HepG2 (cell line): ENCODE results near the gene C18orf63. TPM values are rescaled to one million over a fixed set of nuclear protein-coding genes. Genes with fewer than 3 reads are reported as not detected.

Experiments
- ATAC-seq: fragments of 200-7000 bp; cut with Tn5 transposase; 3 replicates; pipeline ENCODE4 v1.9.1; 2020; ENCODE audit warnings: mild to moderate bottlenecking, moderate library complexity
- BruUV-seq: library from RNA; stranded (reverse); fragments of 400-500 nt; replicated peaks from 2 replicates; lab custom pipeline; 2021; lab: Mats Ljungman, UMichigan
- CTCF ChIA-PET: fragments of 300-600 bp; formaldehyde crosslinking; extraction: SDS; loops from one replicate; lab custom pipeline; 2021; ENCODE audit warnings: low total read pairs, inconsistent platforms, low intra/inter-chr PET ratio; lab: Yijun Ruan, JAX
- POLR2A ChIA-PET: fragments of 350-600 bp; sonication (Branson Sonifier 250); formaldehyde crosslinking; loops from one replicate; lab custom pipeline; 2020; ENCODE audit warnings: antibody characterized with exemption, inconsistent platforms; lab: Yijun Ruan, JAX
- DNase-seq: peaks from one replicate; pipeline ENCODE4 v3.0.0-alpha.2; 2015; ENCODE audit warnings: low spot score
- FAIRE-seq: peaks from 3 replicates; lab custom pipeline; 2011; peaks lifted over from hg19 to GRCh38; lab: Jason Lieb, UNC
- H2AFZ ChIP-seq: one replicate; pipeline ENCODE4 v1.6.1; 2011; ENCODE audit warnings: low read length, inconsistent platforms
- H3K27ac ChIP-seq: fragments of 300-600 bp; 3 replicates; pipeline ENCODE4 v1.8.0; 2011; ENCODE audit warnings: mixed run types, mild to moderate bottlenecking, mixed read lengths, low read length, inconsistent platforms; ENCODE audit not compliant: insufficient read depth; ENCODE audit errors: extremely low read length
- H3K27me3 ChIP-seq, 2 experiments: fragments of 200-600 bp in 1 of 2; 2 replicates in 1 of 2; 3 replicates in 1 of 2; pipeline versions ENCODE4 v1.6.0 to v1.8.0; 2011; ENCODE audit warnings: low read length in 2 of 2, mild to moderate bottlenecking in 2 of 2, moderate library complexity in 2 of 2, inconsistent platforms in 1 of 2; ENCODE audit not compliant: insufficient read depth in 2 of 2, control insufficient read depth in 1 of 2
- H3K36me3 ChIP-seq, 2 experiments: fragments of 200-600 bp in 1 of 2; replicated peaks in 1 of 2; 2 replicates in 1 of 2; 3 replicates in 1 of 2; pipeline versions ENCODE4 v1.5.1 to v1.8.0; 2011; ENCODE audit warnings: low read length in 2 of 2, inconsistent platforms in 1 of 2; ENCODE audit not compliant: insufficient read depth in 2 of 2, control insufficient read depth in 1 of 2
- H3K4me1 ChIP-seq: 2 replicates; pipeline ENCODE4 v1.5.1; 2012; ENCODE audit warnings: low read length, inconsistent platforms; ENCODE audit not compliant: insufficient read depth
- H3K4me2 ChIP-seq: 2 replicates; pipeline ENCODE4 v1.6.0; 2011; ENCODE audit warnings: low read depth, low read length, inconsistent platforms
- H3K4me3 ChIP-seq, 3 experiments: fragments of 200-600 bp in 1 of 3; sonication (generic), shearing (Covaris generic) in 1 of 3; replicated peaks in 1 of 3; 2 replicates each; pipeline ENCODE4 v1.5.1; 2011 to 2016; ENCODE audit warnings: low read length in 3 of 3, inconsistent platforms in 2 of 3, low read depth in 2 of 3, mild to moderate bottlenecking in 2 of 3, control low read depth in 1 of 3, mixed read lengths in 1 of 3; ENCODE audit not compliant: insufficient read depth in 1 of 3
- H3K79me2 ChIP-seq: one replicate; pipeline ENCODE4 v1.6.1; 2011; ENCODE audit warnings: low read length, inconsistent platforms; ENCODE audit not compliant: insufficient read depth
- H3K9ac ChIP-seq: 2 replicates; pipeline ENCODE4 v1.6.0; 2011; ENCODE audit warnings: mild to moderate bottlenecking, low read depth, low read length, inconsistent platforms; ENCODE audit not compliant: insufficient read depth
- H3K9me3 ChIP-seq: 2 replicates; pipeline ENCODE4 v1.5.1; 2012; ENCODE audit warnings: mild to moderate bottlenecking, low read length
- H4K20me1 ChIP-seq: 2 replicates; pipeline ENCODE4 v1.6.0; 2011; ENCODE audit warnings: inconsistent platforms, mild to moderate bottlenecking, low read length, moderate library complexity; ENCODE audit not compliant: insufficient read depth
- CTCF ChIP-seq: sonication (generic); formaldehyde crosslinking; IDR thresholded peaks from 2 replicates; pipeline ENCODE4 v1.5.0; 2020; ENCODE audit warnings: mild to moderate bottlenecking, missing genetic modification reagents, moderate library complexity
- ELF3 ChIP-seq: IDR thresholded peaks from 2 replicates; pipeline ENCODE4 v1.6.1; 2016; ENCODE audit warnings: missing genetic modification reagents, missing compliant biosample characterization
- LCORL ChIP-seq, 2 experiments: fragments of 450-650 bp in 1 of 2; sonication (generic) in 1 of 2; formaldehyde crosslinking in 1 of 2; IDR thresholded peaks; 2 replicates each; pipeline versions ENCODE4 v1.5.0 to v1.6.1; 2017 to 2020; ENCODE audit warnings: antibody characterized with exemption in 1 of 2, missing genetic modification reagents in 1 of 2
- MLLT10 ChIP-seq: sonication (generic); formaldehyde crosslinking; IDR thresholded peaks from 2 replicates; pipeline ENCODE4 v1.4.0; 2020; ENCODE audit warnings: missing genetic modification reagents
- NFRKB ChIP-seq: fragments of 450-650 bp; IDR thresholded peaks from 2 replicates; pipeline ENCODE4 v1.6.1; 2017
- PAXIP1 ChIP-seq: sonication (generic); formaldehyde crosslinking; conservative IDR thresholded peaks from 2 replicates; pipeline ENCODE4 v1.4.0; 2020; ENCODE audit warnings: mild to moderate bottlenecking, missing genetic modification reagents, moderate library complexity
- REL ChIP-seq: sonication (generic); formaldehyde crosslinking; conservative IDR thresholded peaks from 2 replicates; pipeline ENCODE4 v1.8.0; 2022; ENCODE audit warnings: mild to moderate bottlenecking, missing genetic modification reagents, moderate library complexity
- SMC3 ChIP-seq: IDR thresholded peaks from 2 replicates; pipeline ENCODE4 v1.6.1; 2011; ENCODE audit warnings: low read length, improper control_type of control experiment
- SSRP1 ChIP-seq: IDR thresholded peaks from 2 replicates; pipeline ENCODE4 v1.6.1; 2016; ENCODE audit warnings: control low read depth
- STAG1 ChIP-seq: sonication (generic); formaldehyde crosslinking; IDR thresholded peaks from 2 replicates; pipeline ENCODE4 v1.4.0; 2020; ENCODE audit warnings: missing genetic modification reagents
- ZFAT ChIP-seq: sonication (generic); formaldehyde crosslinking; conservative IDR thresholded peaks from 2 replicates; pipeline ENCODE4 v1.8.1; 2023; ENCODE audit warnings: missing genetic modification reagents, inconsistent platforms
- ZNF564 ChIP-seq: sonication (generic); formaldehyde crosslinking; IDR thresholded peaks from 2 replicates; pipeline ENCODE4 v1.8.1; 2023; ENCODE audit warnings: mild to moderate bottlenecking, missing genetic modification reagents
- ZNF580 ChIP-seq: IDR thresholded peaks from 2 replicates; pipeline ENCODE4 v1.6.1; 2016; ENCODE audit warnings: low read depth, borderline replicate concordance
- ZNF589 ChIP-seq: sonication (generic); formaldehyde crosslinking; conservative IDR thresholded peaks from 2 replicates; pipeline ENCODE4 v1.8.0; 2022; ENCODE audit warnings: mild to moderate bottlenecking, moderate library complexity, missing genetic modification reagents
- ZNF772 ChIP-seq: sonication (generic); formaldehyde crosslinking; IDR thresholded peaks from 2 replicates; pipeline ENCODE4 v1.5.0; 2020; ENCODE audit warnings: mild to moderate bottlenecking, missing genetic modification reagents
- WGBS: methylation state at CpG from one replicate; pipeline ENCODE4 v1.1.6; 2017; ENCODE audit warnings: low lambda C conversion rate; 5-methylcytosine and 5-hydroxymethylcytosine counted together
- in situ Hi-C: cut with HindIII; loops from 2 replicates; pipeline ENCODE4 v1.10.0; 2017; ENCODE audit warnings: low pct_unique_long_range_greater_than_20kb; ENCODE audit not compliant: extremely low pct_ligation_motif_present
- intact Hi-C: fragments of 100-400 bp; cut with micrococcal nuclease; formaldehyde crosslinking; loops from one replicate; pipeline ENCODE4 v1.10.0; 2022; ENCODE audit not compliant: unreplicated experiment
- polyA plus RNA-seq, 8 experiments: library from polyadenylated mRNA; depleted of rRNA in 3 of 8; stranded (reverse) in 7 of 8; unstranded in 1 of 8; fragments of >200 nt; fragmentation: Illumina TruSeq in 4 of 8; extraction: Trizol in 4 of 8; gene quantifications; 2 replicates each; pipeline versions ENCODE4 v1.2.1 to v1.2.3, GENCODE V29; 2011 to 2016; ENCODE audit warnings: low read depth in 4 of 8, missing spikeins in 1 of 8, mixed read lengths in 1 of 8; ENCODE audit not compliant: insufficient read depth in 1 of 8
- total RNA-seq, 5 experiments: library from RNA; depleted of rRNA; stranded (reverse); fragments of >200 nt; fragmentation: Illumina TruSeq; extraction: Trizol; gene quantifications; 2 replicates each; pipeline ENCODE4 v1.2.3, GENCODE V29; 2016; ENCODE audit warnings: low read depth in 1 of 5
- TF ChIP-seq, protein P1 (sequence below): sonication (generic); formaldehyde crosslinking; IDR thresholded peaks from 2 replicates; pipeline ENCODE4 v1.5.1; 2020; ENCODE audit warnings: missing genetic modification reagents, mild to moderate bottlenecking, borderline replicate concordance
- TF ChIP-seq, protein P2 (sequence below), 2 experiments: fragments of 450-650 bp in 1 of 2; sonication (generic) in 1 of 2; formaldehyde crosslinking; IDR thresholded peaks; 2 replicates each; pipeline versions ENCODE4 v1.5.0 to v1.8.0; 2020 to 2022; ENCODE audit warnings: mild to moderate bottlenecking in 1 of 2, missing genetic modification reagents in 1 of 2

Gene C18orf63
- total and polyA plus RNA-seq, 2 of the 13 experiments (the other 11 are each of a cell fraction or from before 2014, with no cell fraction given) = 0.01 TPM; not detected in 1

DNA sequence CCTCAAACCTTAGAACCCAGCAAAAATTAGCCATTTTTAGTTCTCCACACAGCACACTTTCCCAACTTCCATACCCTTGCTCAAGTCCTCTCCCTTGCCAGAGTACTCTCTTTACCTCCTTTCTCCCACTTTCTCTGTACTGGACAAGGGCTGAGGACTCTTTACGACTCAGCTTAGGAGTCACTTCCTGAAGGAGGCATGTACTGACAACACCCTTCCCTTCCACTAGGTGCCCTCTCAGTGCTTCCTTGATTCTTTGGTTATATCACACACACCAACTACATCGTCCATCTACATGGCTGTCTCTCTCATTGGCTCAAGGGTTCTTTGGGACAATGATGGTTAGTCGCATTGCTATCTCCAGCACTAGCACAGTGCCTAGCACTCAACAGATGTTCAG, 5.2 kb upstream of the C18orf63 start:
- in situ Hi-C loops (no loop called here), intact Hi-C loops (no loop called here)
- no peaks in the 10 kb centered on the region for H3K27me3 ChIP-seq
- ChIA-PET POLR2A (interaction anchor here (0.7 to 0.9 kb wide), 2 partner anchors 76 to 113 kb away, joined by 3 read pairs; no protein-coding TSS in a partner anchor), CTCF (interaction anchor here (1.0 to 1.2 kb wide), 2 partner anchors 32 to 114 kb away, joined by 3 read pairs; no protein-coding TSS in a partner anchor)
- BruUV-seq = no TSS peak
- 0 out of 2 replicates have a peak, but pooled peaks cover 11% of the 10 kb centered on the region for H3K4me1 ChIP-seq
- no peaks in the 10 kb centered on the region for H4K20me1 ChIP-seq
- peak; percentile 58 for FAIRE-seq
- 20% methylated on average over 3 of the region's 3 CpGs for WGBS
- peak overlapping the region; percentile 49 for H2AFZ ChIP-seq
- H3K9ac ChIP-seq = no peak overlapping the region
- H3K9me3 ChIP-seq = no peaks in the 10 kb centered on the region
- peak; percentile 55 for DNase-seq
- no peaks in the 10 kb centered on the region for H3K79me2 ChIP-seq
- no peak overlapping the region for H3K4me3 ChIP-seq
- peak; percentile 99 for ATAC-seq
- H3K27ac ChIP-seq = no peak overlapping the region
- no peaks in the 10 kb centered on the region for H3K36me3 ChIP-seq
- peak overlapping the region; percentile 49 for H3K4me2 ChIP-seq
- TF ChIP-seq ZNF564 (CRISPR knock-in tag) (no peak), REL (CRISPR knock-in tag) (no peak), SSRP1 (CRISPR knock-in tag) (no peak), ZFAT (CRISPR knock-in tag) (no peak), LCORL (IDR thresholded peaks at IDR 0.05) (0 out of 2 replicates have a peak, but pooled peaks have one; percentile 30), LCORL (CRISPR knock-in tag; IDR thresholded peaks at IDR 0.05) (no peak), PAXIP1 (CRISPR knock-in tag) (no peak), SMC3 (peak; percentile 36; the same call in 1 of the 2 replicates), ZNF580 (no peak), MLLT10 (CRISPR knock-in tag) (no peak), ZNF589 (CRISPR knock-in tag) (no peak), ZNF772 (CRISPR knock-in tag) (no peak), STAG1 (CRISPR knock-in tag) (peak; percentile 59), NFRKB (no peak), CTCF (peak; percentile 54), ELF3 (0 out of 2 replicates have a peak, but pooled peaks have one; percentile 21)
- TF ChIP-seq, protein P1, sequence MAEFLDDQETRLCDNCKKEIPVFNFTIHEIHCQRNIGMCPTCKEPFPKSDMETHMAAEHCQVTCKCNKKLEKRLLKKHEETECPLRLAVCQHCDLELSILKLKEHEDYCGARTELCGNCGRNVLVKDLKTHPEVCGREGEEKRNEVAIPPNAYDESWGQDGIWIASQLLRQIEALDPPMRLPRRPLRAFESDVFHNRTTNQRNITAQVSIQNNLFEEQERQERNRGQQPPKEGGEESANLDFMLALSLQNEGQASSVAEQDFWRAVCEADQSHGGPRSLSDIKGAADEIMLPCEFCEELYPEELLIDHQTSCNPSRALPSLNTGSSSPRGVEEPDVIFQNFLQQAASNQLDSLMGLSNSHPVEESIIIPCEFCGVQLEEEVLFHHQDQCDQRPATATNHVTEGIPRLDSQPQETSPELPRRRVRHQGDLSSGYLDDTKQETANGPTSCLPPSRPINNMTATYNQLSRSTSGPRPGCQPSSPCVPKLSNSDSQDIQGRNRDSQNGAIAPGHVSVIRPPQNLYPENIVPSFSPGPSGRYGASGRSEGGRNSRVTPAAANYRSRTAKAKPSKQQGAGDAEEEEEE (CRISPR knock-in tag) = no peak
- TF ChIP-seq, protein P2, sequence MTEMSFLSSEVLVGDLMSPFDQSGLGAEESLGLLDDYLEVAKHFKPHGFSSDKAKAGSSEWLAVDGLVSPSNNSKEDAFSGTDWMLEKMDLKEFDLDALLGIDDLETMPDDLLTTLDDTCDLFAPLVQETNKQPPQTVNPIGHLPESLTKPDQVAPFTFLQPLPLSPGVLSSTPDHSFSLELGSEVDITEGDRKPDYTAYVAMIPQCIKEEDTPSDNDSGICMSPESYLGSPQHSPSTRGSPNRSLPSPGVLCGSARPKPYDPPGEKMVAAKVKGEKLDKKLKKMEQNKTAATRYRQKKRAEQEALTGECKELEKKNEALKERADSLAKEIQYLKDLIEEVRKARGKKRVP (CRISPR knock-in tag; IDR thresholded peaks at IDR 0.05) = no peak
